Parathyroid adenoma (tissue), 2 donors: ENCODE results near the gene LRRTM1.

Experiments used
- H2AFZ ChIP-seq: fragments of 300-600 bp; sonication (generic); one replicate; pipeline ENCODE4 v1.7.0; 2017; ENCODE audit warnings: antibody characterized with exemption, mild to moderate bottlenecking
- H3K27ac ChIP-seq: fragments of 300-600 bp; sonication (generic); one replicate; pipeline ENCODE4 v1.7.0; 2017
- H3K27me3 ChIP-seq: fragments of 300-600 bp; sonication (generic); one replicate; pipeline ENCODE4 v1.7.0; 2017; ENCODE audit warnings: low read length; ENCODE audit not compliant: control insufficient read depth, insufficient read depth
- H3K36me3 ChIP-seq: fragments of 300-600 bp; sonication (generic); one replicate; pipeline ENCODE4 v1.7.0; 2017; ENCODE audit warnings: low read length; ENCODE audit not compliant: control insufficient read depth, insufficient read depth
- H3K4me1 ChIP-seq: fragments of 300-600 bp; sonication (generic); one replicate; pipeline ENCODE4 v1.7.0; 2017; ENCODE audit warnings: control low read depth
- H3K4me2 ChIP-seq: fragments of 300-600 bp; sonication (generic); one replicate; pipeline ENCODE4 v1.7.0; 2017; ENCODE audit warnings: low read length
- H3K4me3 ChIP-seq: fragments of 300-600 bp; sonication (generic); one replicate; pipeline ENCODE4 v1.7.0; 2017; ENCODE audit warnings: low read depth, low read length
- H3K79me2 ChIP-seq: fragments of 300-600 bp; sonication (generic); one replicate; pipeline ENCODE4 v1.7.0; 2017; ENCODE audit warnings: control low read depth
- H3K9ac ChIP-seq: fragments of 300-600 bp; sonication (generic); one replicate; pipeline ENCODE4 v1.7.0; 2017; ENCODE audit warnings: mild to moderate bottlenecking
- H3K9me3 ChIP-seq: fragments of 300-600 bp; sonication (generic); one replicate; pipeline ENCODE4 v1.7.0; 2017; ENCODE audit warnings: low read length; ENCODE audit not compliant: control insufficient read depth
- CTCF ChIP-seq: fragments of 300-600 bp; sonication (generic); IDR thresholded peaks from one replicate; pipeline ENCODE4 v1.7.0; 2017; ENCODE audit warnings: antibody characterized with exemption, mild to moderate bottlenecking
- donor health status: primary hyperparathyroidism.

Gene LRRTM1

GRCh38 chr2:80340022-80340421, 35.5 kb upstream of the LRRTM1 start:
- no peak overlapping the region for H3K9ac ChIP-seq
- H3K79me2 ChIP-seq, result no peaks in the 10 kb centered on the region
- H3K27me3 ChIP-seq, result no peaks in the 10 kb centered on the region
- H3K4me1 ChIP-seq, result no peaks in the 10 kb centered on the region
- no peaks in the 10 kb centered on the region for H3K9me3 ChIP-seq
- H3K36me3 ChIP-seq, result no peaks in the 10 kb centered on the region
- no peak overlapping the region for H3K4me3 ChIP-seq
- TF ChIP-seq CTCF, result no peak
- no peak overlapping the region for H3K27ac ChIP-seq
- no peak overlapping the region for H2AFZ ChIP-seq
- no peak overlapping the region for H3K4me2 ChIP-seq

GRCh38 chr2:80338794-80339193, 34.2 kb upstream of the LRRTM1 start:
- Histone ChIP-seq H3K27me3 (no peaks in the 10 kb centered on the region), H3K4me3 (no peak overlapping the region), H2AFZ (no peak overlapping the region), H3K79me2 (no peaks in the 10 kb centered on the region), H3K27ac (no peak overlapping the region), H3K4me1 (no peaks in the 10 kb centered on the region), H3K9me3 (no peaks in the 10 kb centered on the region), H3K36me3 (no peaks in the 10 kb centered on the region), H3K4me2 (no peak overlapping the region), H3K9ac (no peak overlapping the region)
- no peak for TF ChIP-seq CTCF

GRCh38 chr2:80335411-80335810, 30.9 kb upstream of the LRRTM1 start:
- Histone ChIP-seq H3K4me2 (no peak overlapping the region), H3K27ac (no peak overlapping the region), H2AFZ (no peak overlapping the region), H3K4me3 (no peak overlapping the region), H3K36me3 (no peaks in the 10 kb centered on the region), H3K9ac (no peak overlapping the region), H3K79me2 (no peaks in the 10 kb centered on the region), H3K9me3 (no peaks in the 10 kb centered on the region), H3K27me3 (no peaks in the 10 kb centered on the region), H3K4me1 (no peaks in the 10 kb centered on the region)
- no peak for TF ChIP-seq CTCF

DNA sequence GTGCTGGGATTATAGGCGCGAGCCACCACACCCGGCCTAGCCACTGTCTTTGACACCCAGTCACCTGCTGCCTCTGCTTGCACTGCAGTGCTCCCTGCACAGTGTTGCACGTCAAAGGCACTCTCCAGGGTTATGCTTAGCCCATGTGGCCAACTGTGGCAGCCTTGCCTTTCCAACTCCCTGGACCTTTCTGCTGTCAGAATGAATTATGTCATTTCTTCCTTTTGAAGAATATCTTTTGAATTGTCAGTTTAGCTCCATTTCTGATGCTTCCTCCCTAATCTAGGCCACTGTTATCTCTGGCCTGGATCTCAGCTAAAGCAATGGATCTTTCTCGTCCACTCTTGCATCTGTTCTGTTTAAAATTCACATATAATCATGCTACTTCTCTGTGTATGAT, 29.3 kb upstream of the LRRTM1 start:
- H3K9ac ChIP-seq, result no peak overlapping the region
- H3K36me3 ChIP-seq, result no peaks in the 10 kb centered on the region
- H3K79me2 ChIP-seq, result no peaks in the 10 kb centered on the region
- H2AFZ ChIP-seq, result no peak overlapping the region
- no peak for TF ChIP-seq CTCF
- no peaks in the 10 kb centered on the region for H3K4me1 ChIP-seq
- H3K4me2 ChIP-seq, result no peak overlapping the region
- no peak overlapping the region for H3K27ac ChIP-seq
- H3K9me3 ChIP-seq, result no peaks in the 10 kb centered on the region
- no peaks in the 10 kb centered on the region for H3K27me3 ChIP-seq
- no peak overlapping the region for H3K4me3 ChIP-seq

- no peak overlapping the region for H3K4me2 ChIP-seq
- no peak for TF ChIP-seq CTCF
- H3K4me3 ChIP-seq, result no peak overlapping the region
- H2AFZ ChIP-seq, result no peak overlapping the region
- no peaks in the 10 kb centered on the region for H3K9me3 ChIP-seq
- no peak overlapping the region for H3K9ac ChIP-seq
- no peaks in the 10 kb centered on the region for H3K4me1 ChIP-seq
- no peaks in the 10 kb centered on the region for H3K36me3 ChIP-seq
- no peaks in the 10 kb centered on the region for H3K79me2 ChIP-seq
- no peak overlapping the region for H3K27ac ChIP-seq
- H3K27me3 ChIP-seq, result no peaks in the 10 kb centered on the region
Measured at GRCh38 chr2:80330527-80331450, 26.2 kb upstream of the LRRTM1 start.
